ENCODE data around the gene HPGD. TPM values are rescaled to one million over a fixed set of nuclear protein-coding genes. Genes with fewer than 3 reads are reported as not detected.

Gene HPGD
- total RNA-seq, 4 donors from 2014 or later = 69.0 to 143 (median 108) TPM

- Histone ChIP-seq H3K27me3 (no peaks in the 10 kb centered on the region), H3K9me3 (no peaks in the 10 kb centered on the region), H3K4me1 (peaks cover 3% of the 10 kb centered on the region), H3K27ac (no peak overlapping the region), H3K36me3 (no peaks in the 10 kb centered on the region), H3K4me3 (no peak overlapping the region)
- TF ChIP-seq POLR2AphosphoS5 (IDR thresholded peaks at IDR 0.05) (no peak), CTCF (IDR thresholded peaks at IDR 0.05) (no peak), EP300 (IDR thresholded peaks at IDR 0.05) (no peak), POLR2A (IDR thresholded peaks at IDR 0.05) (no peak)
- DNase-seq (ENCODE audit: low spot score in 2 of 2) = no peak
- 49% methylated on average over 1 of the region's 1 CpG for WGBS
These were observed 27.4 kb upstream of the HPGD start for GRCh38 chr4:174549721-174550120.

GRCh38 chr4:174545268-174545667 lies 23.0 kb upstream of the HPGD start:
- no peaks in the 10 kb centered on the region for H3K36me3 ChIP-seq
- H3K27me3 ChIP-seq = no peaks in the 10 kb centered on the region
- no peaks in the 10 kb centered on the region for H3K9me3 ChIP-seq
- H3K4me1 ChIP-seq = no peaks in the 10 kb centered on the region
- no peak for DNase-seq (ENCODE audit: low spot score in 2 of 2)
- no peak for TF ChIP-seq POLR2AphosphoS5 (IDR thresholded peaks at IDR 0.05)
- TF ChIP-seq CTCF (IDR thresholded peaks at IDR 0.05) = no peak
- no peak for TF ChIP-seq EP300 (IDR thresholded peaks at IDR 0.05)
- TF ChIP-seq POLR2A (IDR thresholded peaks at IDR 0.05) = no peak
- H3K4me3 ChIP-seq = no peak overlapping the region
- no peak overlapping the region for H3K27ac ChIP-seq

GRCh38 chr4:174544496-174544895 lies 22.2 kb upstream of the HPGD start:
- TF ChIP-seq POLR2A (IDR thresholded peaks at IDR 0.05) = no peak
- TF ChIP-seq EP300 (IDR thresholded peaks at IDR 0.05) = no peak
- TF ChIP-seq CTCF (IDR thresholded peaks at IDR 0.05) = no peak
- TF ChIP-seq POLR2AphosphoS5 (IDR thresholded peaks at IDR 0.05) = no peak

GRCh38 chr4:174540175-174540574 lies 17.9 kb upstream of the HPGD start:
- H3K4me3 ChIP-seq = no peak overlapping the region
- no peak for DNase-seq (ENCODE audit: low spot score in 2 of 2)
- H3K4me1 ChIP-seq = peaks cover 13% of the 10 kb centered on the region
- TF ChIP-seq EP300 (IDR thresholded peaks at IDR 0.05) = no peak
- no peak for TF ChIP-seq CTCF (IDR thresholded peaks at IDR 0.05)
- TF ChIP-seq POLR2A (IDR thresholded peaks at IDR 0.05) = no peak
- no peak for TF ChIP-seq POLR2AphosphoS5 (IDR thresholded peaks at IDR 0.05)
- no peaks in the 10 kb centered on the region for H3K9me3 ChIP-seq
- H3K27me3 ChIP-seq = no peaks in the 10 kb centered on the region
- no peak overlapping the region for H3K27ac ChIP-seq
- WGBS = 88% methylated on average over 10 of the region's 10 CpGs
- no peaks in the 10 kb centered on the region for H3K36me3 ChIP-seq

More at GRCh38 chr4:174544496-174544895, 22.2 kb upstream of the HPGD start:
- Histone ChIP-seq H3K36me3 (no peaks in the 10 kb centered on the region), H3K4me1 (peaks cover under 1% of the 10 kb centered on the region), H3K9me3 (no peaks in the 10 kb centered on the region), H3K4me3 (no peak overlapping the region), H3K27ac (no peak overlapping the region), H3K27me3 (no peaks in the 10 kb centered on the region)
- DNase-seq (ENCODE audit: low spot score in 2 of 2) = no peak
- 80% methylated on average over 4 of the region's 4 CpGs for WGBS

- no peak for DNase-seq (ENCODE audit: low spot score in 2 of 2)
- Histone ChIP-seq H3K4me1 (peaks cover 13% of the 10 kb centered on the region), H3K27me3 (no peaks in the 10 kb centered on the region), H3K4me3 (no peak overlapping the region), H3K9me3 (no peaks in the 10 kb centered on the region), H3K36me3 (no peaks in the 10 kb centered on the region), H3K27ac (no peak overlapping the region)
- 49% methylated on average over 3 of the region's 3 CpGs for WGBS
- TF ChIP-seq EP300 (IDR thresholded peaks at IDR 0.05) = no peak
- TF ChIP-seq POLR2AphosphoS5 (IDR thresholded peaks at IDR 0.05) = no peak
- TF ChIP-seq CTCF (IDR thresholded peaks at IDR 0.05) = no peak
These were observed 17.3 kb upstream of the HPGD start for GRCh38 chr4:174539571-174539970.

All from suprapubic skin (tissue), 4 donors.